Fibroblast of peridontal ligament (primary cell): ENCODE measurements around the gene NMT1.

Experiments
- DNase-seq: peaks from one replicate; pipeline ENCODE4 v3.0.0-alpha.2; 2010; ENCODE audit errors: extremely low read depth

Gene NMT1

DNA sequence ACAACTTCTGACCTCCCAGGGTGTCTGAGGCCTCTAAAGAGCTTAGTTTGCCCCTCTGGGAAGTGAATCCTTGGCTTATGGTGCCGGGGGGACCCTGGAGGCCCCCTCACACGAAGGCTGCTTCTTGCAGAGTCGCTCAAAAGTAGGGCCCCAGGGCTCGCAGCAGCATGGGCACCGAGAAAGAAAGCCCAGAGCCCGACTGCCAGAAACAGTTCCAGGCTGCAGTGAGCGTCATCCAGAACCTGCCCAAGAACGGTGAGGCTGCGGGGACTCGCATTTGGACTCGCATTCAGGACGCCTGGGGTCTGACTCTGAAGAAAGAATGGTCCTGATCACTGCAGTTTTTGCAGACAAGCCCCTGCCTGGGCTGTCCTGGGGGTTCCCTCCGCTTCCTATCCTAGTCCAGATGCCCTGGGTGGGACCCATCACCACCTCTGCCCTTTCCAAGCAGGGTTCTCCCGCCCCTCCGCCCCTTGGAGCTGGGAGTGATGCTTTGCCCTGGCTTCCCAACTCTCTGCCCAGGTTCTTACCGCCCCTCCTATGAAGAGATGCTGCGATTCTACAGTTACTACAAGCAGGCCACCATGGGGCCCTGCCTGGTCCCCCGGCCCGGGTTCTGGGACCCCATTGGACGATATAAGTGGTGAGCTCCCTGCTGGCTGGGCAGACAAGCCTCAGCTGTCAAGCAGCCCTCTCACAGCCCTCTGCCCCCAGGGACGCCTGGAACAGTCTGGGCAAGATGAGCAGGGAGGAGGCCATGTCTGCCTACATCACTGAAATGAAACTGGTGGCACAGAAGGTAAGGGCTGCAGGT is 75.1 kb downstream of the NMT1 start:
- no peak for DNase-seq

DNA sequence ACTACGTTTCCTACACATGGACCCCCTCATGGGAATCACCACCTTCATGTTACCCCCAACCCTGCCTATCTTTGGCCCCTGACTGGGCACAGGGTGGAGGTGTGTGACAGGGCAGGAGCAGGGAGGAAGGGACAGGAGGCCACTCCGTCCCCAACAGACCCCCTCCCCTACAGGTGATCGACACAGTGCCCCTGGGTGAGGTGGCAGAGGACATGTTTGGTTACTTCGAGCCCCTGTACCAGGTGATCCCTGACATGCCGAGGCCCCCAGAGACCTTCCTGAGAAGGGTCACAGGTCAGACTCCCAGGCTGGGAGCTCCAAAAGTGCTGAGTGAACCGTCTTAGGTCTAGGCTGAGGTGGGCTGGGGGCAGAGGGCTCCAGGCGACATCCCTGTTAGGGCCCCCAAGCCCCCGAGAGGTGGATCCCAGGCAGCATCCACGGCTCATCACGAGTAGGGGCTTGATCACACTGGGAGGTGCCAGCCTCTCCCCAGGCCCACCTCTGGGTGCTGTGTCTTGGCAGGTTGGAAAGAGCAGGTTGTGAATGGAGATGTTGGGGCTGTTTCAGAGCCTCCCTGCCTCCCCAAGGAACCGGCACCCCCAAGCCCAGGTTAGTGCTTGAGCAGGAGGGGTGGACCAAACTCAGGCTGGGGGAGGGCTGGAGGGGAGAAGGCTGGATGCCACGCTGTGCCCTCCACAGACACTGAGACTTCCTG is 75.9 kb downstream of the NMT1 start:
- DNase-seq = no peak

DNA sequence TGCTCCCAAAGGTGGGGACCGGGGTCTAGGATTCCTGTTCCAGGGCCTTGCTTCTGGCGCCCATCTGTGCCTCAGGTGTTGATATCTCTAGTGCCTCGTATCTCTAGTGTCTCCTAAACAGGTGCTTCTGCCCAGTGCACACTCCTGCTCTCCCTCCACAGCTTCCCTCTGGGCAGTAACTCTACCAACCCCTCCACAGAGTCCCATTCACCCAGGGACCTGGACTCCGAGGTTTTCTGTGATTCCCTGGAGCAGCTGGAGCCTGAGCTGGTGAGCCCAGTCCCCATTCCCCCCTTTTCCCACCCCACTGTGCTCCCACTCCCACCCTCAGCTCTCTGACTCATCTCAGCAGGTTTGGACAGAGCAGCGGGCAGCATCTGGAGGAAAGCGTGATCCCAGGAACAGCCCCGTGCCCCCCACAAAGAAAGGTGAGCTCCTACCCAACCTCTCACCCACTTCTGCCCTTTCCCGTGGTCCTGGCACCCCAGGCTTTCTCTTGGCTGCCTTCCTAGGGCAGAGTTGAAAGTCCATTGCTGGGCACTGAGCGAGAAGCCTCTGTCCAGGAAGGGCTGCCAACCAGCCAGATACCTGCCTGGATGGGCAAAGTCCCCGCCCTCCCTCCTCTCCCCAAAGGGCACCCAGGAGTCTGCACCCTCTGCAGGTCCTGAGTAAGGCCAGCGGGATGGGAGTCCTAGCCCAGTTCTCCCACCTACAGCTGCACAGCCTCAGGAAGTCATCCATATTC is 76.6 kb downstream of the NMT1 start:
- no peak for DNase-seq

DNA sequence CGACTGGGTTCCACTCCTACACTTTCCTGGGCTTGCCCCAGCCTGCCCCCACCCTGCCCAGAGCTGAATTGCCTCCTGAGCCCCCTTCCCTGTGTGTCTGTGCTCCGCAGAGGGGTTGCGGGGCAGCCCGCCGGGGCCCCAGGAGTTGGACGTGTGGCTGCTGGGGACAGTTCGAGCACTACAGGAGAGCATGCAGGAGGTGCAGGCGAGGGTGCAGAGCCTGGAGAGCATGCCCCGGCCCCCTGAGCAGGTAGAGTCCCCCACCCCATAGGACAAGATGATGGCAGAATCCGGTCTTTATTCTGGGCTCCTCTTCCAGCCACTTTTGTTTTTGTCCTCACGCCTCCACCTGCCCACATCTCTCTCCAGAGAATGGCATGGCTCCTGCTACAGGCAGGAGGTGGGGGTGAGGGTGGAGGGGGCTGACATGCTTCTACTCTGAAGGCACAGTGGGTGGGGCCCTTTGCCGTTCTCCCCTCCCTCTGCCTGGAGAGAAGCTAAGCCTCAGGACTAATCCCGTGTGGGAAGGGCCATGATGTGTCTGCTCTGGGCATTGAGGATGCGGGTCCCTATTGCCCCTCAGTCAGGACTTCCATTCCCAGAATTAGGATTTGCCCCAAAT is 77.9 kb downstream of the NMT1 start:
- no peak for DNase-seq

DNA sequence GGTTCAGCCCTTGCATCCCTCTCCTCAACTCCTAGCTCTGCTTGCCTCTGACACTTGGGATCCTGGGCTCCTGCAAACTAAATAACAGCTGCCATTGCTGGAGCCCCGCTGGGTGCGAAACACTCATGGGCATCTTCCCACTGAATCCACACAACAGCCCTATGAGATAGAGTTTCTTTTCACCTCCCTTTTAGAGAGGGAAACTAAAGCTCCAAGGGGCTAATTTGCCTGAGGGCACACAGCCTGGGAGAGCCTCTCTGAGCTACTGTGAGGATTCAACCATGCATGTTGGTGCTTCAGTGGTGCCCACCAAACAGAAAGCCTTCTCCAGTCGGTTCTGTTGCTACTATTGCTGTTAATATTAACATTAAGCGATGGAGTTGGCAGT is 78.4 kb downstream of the NMT1 start:
- DNase-seq = no peak

DNA sequence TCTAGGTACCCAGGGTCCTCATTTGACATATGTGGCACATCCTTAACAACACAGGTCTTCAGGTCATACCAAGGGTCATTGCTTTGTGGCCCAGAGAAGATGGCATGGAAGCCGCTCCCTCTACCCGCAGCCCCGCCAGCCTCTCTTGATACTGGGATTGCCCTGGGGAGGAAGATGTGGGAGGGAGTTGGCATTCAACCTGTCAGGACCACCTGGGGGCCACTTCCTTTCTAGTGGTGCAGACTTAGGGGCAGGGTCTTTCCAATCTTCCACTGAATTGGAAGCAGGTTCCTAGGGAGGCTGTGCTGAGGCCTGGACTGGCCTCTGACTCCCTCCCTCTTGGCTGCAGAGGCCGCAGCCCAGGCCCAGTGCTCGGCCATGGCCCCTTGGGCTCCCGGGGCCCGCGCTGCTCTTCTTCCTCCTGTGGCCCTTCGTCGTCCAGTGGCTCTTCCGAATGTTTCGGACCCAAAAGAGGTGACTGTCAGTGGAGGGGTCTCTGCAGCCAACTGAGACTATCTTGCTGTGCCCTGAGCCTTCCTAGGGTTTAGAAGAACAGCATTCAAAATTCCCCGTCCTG is 82.1 kb downstream of the NMT1 start:
- DNase-seq = no peak

DNA sequence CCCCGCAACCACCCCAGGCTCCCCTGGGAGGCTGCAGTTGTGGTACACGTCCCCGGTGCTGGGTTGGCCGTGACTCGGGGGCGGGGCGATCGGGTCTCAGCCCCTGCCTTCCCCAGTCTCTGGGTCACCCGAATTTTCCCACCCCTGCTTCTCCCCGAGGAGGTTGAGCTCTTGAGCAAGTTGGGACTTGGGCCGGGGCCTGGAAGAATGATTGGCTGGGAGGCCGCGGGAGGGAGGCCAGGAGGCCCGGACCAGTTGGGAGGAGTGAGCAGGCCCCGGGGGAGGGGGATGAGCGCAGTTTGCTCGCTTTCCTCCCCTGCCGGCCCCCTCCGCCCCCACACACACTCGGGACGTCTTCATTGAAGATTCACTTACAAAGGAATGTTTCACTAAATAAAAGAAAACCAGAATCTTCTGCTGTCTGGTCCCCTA is 82.7 kb downstream of the NMT1 start:
- peak; percentile 87 for DNase-seq

DNA sequence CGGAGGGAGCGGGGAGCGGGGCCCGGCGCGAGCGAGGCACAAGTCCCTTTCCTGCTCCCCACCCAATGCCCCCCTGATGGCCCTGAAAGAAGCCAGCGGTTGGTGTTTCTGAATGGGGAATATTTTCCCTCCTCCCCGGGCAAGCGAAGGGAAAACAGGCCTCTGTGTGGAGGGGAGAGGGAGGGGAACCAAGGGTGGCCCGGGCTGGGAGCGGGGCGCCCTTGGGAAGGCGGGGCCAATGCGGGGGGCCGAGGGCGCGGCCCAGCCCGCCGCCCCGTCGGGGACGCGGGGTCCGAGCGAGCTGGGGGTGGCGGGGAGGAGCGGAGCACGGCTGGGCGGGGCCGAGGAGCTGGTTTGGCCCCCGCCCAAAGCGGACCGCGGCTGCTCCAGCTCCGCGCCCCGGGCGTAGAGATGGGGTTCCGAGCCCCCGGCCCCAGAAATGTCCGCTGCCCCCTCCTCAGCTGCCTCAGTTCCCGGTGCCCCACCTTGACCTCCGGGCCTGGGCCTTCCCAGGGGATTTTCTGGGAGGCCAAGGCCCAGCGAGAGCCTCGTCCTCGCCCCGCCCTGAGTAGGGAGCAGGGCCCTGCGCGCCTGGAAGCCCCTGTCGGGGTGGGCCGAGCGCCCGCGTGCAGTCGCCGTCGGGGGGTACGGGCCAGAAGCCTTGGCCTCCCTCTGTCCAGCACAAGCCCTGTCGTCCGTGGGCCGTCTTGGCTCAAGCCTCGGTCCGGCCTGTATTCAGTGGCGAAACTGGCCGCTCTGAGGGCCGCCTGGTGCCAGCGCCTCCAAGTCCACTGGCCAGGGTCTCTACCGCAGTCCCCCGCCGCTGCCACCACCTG is 83.3 kb downstream of the NMT1 start:
- DNase-seq = no peak

DNA sequence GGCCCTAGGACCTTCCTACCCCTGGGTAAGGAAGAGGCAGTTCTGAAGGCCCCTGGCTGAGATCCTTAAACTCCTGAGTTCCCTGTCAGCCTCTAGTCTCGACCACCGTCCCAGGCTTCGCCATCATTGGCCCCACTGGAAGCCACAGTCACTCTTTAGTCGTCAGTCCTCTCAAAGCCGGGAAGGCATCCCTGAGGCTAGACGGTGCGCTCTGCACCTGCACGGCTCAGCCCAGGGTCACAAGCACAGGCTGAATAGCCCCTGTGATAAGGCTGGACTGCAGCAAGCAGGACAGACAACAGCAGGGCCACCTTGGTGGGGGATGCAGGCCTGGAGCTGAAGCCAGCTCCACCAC is 83.9 kb downstream of the NMT1 start:
- no peak for DNase-seq

DNA sequence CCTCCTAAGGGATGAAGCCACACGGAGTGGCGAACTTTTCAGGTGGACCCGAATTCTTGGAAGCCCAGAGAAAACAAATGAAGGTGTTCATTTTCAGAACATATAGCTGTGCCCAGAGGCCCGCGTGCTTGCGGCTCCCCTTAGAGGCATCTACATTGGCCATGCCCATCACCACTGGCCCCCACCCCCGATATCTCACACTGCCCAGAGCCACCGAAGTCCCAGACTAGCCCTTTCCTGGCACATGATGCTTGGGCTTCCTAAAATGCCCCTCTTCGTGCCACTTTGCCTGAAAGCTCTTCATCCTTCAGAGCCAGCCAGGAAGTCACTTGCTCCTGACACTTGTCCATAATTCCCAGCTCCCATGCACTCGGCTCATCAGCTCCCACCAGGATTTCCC is 85.0 kb downstream of the NMT1 start:
- DNase-seq = no peak

DNA sequence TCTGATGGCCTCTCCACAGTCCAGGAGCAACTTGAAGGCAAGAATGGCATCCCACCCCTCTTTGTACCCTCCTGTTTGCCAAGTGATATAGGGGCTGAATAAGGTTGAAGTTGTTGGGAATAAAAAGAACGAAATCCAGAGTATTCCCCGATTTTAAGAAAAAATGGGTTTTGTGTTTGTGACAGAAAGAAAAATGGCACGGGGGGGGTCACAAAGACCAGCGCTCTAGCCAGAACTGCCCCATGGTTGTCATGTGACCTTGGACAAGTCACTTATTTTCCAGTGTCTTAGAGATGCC is 85.4 kb downstream of the NMT1 start:
- no peak for DNase-seq

DNA sequence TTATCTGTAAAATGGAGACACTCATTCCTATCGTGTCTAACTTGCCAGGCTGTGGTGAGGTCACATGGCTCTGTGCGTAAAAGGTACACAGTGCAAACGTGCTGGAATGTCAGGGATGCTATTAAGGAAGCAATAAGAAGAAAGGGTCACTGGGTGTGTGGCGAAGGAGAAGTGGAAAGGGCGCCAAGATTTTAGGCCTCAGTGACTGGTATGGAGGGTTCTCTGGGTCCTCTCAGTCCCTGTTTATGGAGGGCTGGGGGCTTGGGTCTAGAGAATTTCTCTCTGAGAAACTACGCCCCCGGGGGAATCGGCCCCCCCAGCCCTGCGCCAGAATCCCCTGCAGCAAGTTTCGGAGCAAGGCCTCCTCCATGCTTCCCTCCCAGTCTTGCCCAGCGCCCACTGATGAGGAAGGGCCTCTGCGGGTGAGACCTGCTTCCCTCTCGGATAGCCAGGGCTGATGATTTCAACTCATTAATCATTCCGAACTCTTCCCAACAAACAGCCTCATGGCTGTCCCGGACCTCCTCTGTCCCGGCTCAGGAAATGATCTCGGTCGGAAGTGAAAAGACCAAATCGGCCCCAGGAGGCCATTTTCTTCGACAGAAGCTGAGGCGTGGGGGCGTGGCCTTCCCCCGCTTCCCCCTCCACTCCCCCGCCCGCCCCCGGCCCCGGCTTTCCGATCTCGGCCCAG is 85.9 kb downstream of the NMT1 start:
- DNase-seq = peak; percentile 73

DNA sequence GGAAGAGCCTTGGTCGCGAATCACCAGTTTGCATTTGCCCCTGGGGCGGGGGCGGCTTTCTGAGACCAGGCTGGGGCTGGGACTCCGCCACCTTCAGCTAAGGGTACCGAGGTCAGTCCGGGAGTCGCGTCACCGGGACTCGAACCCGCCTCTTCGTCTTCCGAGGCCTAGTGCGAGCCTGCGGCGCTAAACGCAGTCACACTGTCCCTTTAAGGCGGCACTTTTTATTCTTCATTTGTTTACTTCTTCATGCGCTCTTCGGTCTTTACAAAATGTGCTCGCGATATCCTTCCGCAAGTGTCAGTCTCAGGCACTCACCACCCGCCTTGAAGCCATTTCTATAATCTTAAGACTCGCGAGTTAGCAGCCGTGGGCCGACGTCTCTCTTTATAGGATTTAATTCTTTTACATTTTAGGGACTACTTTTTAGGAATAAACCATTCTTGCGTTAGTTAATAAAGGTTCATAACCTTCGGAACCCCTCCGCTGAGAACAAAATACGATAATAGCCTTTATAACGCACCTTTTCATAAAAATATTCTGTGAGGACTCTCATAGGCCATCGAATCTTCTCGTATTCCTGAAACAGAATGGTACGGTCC is 86.6 kb downstream of the NMT1 start:
- DNase-seq = peak; percentile 97

DNA sequence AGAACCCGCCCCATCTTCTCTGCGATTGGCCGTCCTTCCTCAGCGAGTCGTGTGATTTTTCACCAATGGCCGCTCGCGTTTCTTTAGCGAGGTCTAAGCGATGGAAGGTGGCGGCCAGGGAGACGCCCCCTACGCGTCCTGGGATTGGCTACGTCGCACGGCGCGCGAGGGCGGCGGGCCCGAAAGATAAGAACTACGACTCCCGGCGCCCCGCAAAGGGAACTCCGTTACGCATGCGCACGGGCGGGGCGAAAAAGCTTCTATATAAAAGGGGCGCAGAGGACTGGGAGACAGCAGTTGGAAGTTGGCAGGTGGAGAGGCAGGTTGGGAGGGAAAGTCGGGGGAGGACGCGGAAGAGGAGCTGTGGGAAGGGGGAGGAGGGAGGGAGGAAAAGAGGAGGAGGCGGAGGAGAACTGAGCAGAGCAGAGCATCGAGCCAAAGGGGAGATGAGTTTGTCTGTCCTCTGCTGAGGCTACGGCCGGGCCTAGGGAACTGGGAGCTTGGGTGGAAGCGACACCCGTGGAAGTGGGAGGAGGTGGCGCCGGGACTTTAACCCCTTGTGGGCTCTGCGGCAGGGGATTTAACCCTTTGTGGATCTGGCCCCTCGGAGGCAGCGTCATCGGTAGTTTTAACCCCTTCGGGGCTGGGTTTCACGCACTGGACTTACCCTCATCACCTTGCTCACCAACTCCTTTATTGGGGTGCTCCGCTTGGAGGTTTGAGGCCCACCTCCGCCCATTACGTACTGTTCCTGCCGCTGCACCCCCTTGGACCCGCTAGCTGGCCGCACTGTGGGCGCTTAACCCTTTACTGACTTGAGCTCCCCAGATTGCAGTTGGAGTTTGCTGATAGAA is 87.3 kb downstream of the NMT1 start, which contains the start of gene HEXIM1:
Gene HEXIM1, plus strand, starts transcription at position 293 of the 854 bp plus-strand sequence. CDS start 716 bp downstream, outside the sequence.
- peak; percentile 99 for DNase-seq

DNA sequence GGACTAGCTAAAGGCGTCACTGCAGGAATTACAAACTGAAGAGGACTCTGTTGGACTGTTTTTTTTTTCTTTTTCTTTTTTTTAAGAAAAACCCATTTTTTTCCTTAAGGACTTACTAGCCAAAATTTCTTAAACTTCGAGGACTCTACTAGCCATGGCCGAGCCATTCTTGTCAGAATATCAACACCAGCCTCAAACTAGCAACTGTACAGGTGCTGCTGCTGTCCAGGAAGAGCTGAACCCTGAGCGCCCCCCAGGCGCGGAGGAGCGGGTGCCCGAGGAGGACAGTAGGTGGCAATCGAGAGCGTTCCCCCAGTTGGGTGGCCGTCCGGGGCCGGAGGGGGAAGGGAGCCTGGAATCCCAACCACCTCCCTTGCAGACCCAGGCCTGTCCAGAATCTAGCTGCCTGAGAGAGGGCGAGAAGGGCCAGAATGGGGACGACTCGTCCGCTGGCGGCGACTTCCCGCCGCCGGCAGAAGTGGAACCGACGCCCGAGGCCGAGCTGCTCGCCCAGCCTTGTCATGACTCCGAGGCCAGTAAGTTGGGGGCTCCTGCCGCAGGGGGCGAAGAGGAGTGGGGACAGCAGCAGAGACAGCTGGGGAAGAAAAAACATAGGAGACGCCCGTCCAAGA is 88.0 kb downstream of the NMT1 start:
- DNase-seq = peak; percentile 75

DNA sequence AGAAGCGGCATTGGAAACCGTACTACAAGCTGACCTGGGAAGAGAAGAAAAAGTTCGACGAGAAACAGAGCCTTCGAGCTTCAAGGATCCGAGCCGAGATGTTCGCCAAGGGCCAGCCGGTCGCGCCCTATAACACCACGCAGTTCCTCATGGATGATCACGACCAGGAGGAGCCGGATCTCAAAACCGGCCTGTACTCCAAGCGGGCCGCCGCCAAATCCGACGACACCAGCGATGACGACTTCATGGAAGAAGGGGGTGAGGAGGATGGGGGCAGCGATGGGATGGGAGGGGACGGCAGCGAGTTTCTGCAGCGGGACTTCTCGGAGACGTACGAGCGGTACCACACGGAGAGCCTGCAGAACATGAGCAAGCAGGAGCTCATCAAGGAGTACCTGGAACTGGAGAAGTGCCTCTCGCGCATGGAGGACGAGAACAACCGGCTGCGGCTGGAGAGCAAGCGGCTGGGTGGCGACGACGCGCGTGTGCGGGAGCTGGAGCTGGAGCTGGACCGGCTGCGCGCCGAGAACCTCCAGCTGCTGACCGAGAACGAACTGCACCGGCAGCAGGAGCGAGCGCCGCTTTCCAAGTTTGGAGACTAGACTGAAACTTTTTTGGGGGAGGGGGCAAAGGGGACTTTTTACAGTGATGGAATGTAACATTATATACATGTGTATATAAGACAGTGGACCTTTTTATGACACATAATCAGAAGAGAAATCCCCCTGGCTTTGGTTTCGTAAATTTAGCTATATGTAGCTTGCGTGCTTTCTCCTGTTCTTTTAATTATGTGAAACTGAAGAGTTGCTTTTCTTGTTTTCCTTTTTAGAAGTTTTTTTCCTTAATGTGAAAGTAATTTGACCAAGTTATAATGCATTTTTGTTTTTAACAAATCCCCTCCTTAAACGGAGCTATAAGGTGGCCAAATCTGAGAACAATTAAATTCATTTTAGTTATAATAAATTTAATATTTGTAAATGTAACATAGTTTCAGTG is 88.8 kb downstream of the NMT1 start:
- peak; percentile 58 for DNase-seq
